Astrocyte (in vitro differentiated cells and primary cell): ENCODE results near the gene RNF111.

Source experiments
- CTCF ChIP-seq: IDR thresholded peaks from 2 replicates; pipeline ENCODE4 v1.5.1; 2011; ENCODE audit warnings: low read depth, mild to moderate bottlenecking, inconsistent platforms, low read length, moderate library complexity; ENCODE audit not compliant: insufficient read depth
- EZH2 ChIP-seq: IDR thresholded peaks from 2 replicates; pipeline ENCODE4 v1.6.1; 2012; ENCODE audit warnings: mild to moderate bottlenecking, low read length, inconsistent platforms; ENCODE audit not compliant: insufficient read depth

GRCh38 chr15:59011262-59011952 is 23.9 kb downstream of the RNF111 start:
- TF ChIP-seq EZH2 (no peak), CTCF (no peak)
